PFSK-1 (cell line): ENCODE data around the gene APELA.

ENCODE experiments used
- FOXP2 ChIP-seq: optimal IDR thresholded peaks from 2 replicates; pipeline ENCODE3; 2011; ENCODE audit warnings: borderline replicate concordance, control low read depth, inconsistent platforms; ENCODE audit not compliant: insufficient read depth; ENCODE audit errors: extremely low read length, extremely low read depth
- POLR2AphosphoS5 ChIP-seq: IDR thresholded peaks from 2 replicates; pipeline ENCODE4 v1.6.1; 2012; ENCODE audit warnings: low read depth, mild to moderate bottlenecking, control low read depth, low read length, moderate library complexity
- REST ChIP-seq, 2 experiments: IDR thresholded peaks; 2 replicates each; pipeline versions ENCODE4 v1.6.1 to v1.8.0; 2011 to 2012; ENCODE audit warnings: low read depth in 2 of 2, low read length in 2 of 2, control low read depth in 1 of 2, inconsistent platforms in 1 of 2, mild to moderate bottlenecking in 1 of 2, moderate library complexity in 1 of 2; ENCODE audit not compliant: insufficient read depth in 1 of 2

- TF ChIP-seq POLR2AphosphoS5 (no peak), REST (IDR thresholded peaks at IDR 0.05; ENCODE audit: insufficient read depth in 1 of 2, low read depth in 2 of 2, low read length in 2 of 2) (no peak), FOXP2 (no peak)
Measured at GRCh38 chr4:164933244-164933643, 56.3 kb downstream of the APELA start.
